ENCODE results near the gene RNF181. TPM values are rescaled to one million over a fixed set of nuclear protein-coding genes. Genes with fewer than 3 reads are reported as not detected.

RNF181 gene
- total RNA-seq = 100 to 1,000 TPM; 119 to 137 TPM
- polyA plus RNA-seq (ENCODE audit: insufficient read depth, low read depth, low replicate concordance) = 189 TPM
- long read RNA-seq, donor 1, transcript RNF181-204 (5 exons, 535 nt) = minor isoform, 6 of 63 reads
- long read RNA-seq, donor 1, transcript RNF181-201 (5 exons, 569 nt) = major isoform, 51 of 63 reads
- long read RNA-seq, donor 1, partial matches to known transcripts = 0 of 63 reads
- long read RNA-seq, donor 1, other reads (novel, unspliced or antisense) = 0 of 63 reads
- long read RNA-seq, donor 2, transcript RNF181-201 (5 exons, 569 nt) = major isoform, 36 of 38 reads
- long read RNA-seq, donor 2, partial matches to known transcripts = 0 of 38 reads
- long read RNA-seq, donor 2, other reads (novel, unspliced or antisense) = 0 of 38 reads

- H3K9me3 ChIP-seq = no peaks in the 10 kb centered on the region
- no peaks in the 10 kb centered on the region for H3K36me3 ChIP-seq (ENCODE audit: low read depth, missing control alignments)
- intact Hi-C loops (cut with DNase I; ENCODE audit: low total_unique reads) = no loop called here
- peak; percentile 99 for DNase-seq
- H3K4me3 ChIP-seq = peak within 1 kb of the TSS; percentile 85 to 97
- peak within 1 kb of the TSS; percentile 92 to 95 for H3K27ac ChIP-seq
- WGBS, 2 donors = 0 to 1% methylated on average over 25 to 40 of the region's 47 CpGs
- H3K4me1 ChIP-seq = peaks cover 29% of the 10 kb centered on the region
- no peaks in the 10 kb centered on the region for H3K27me3 ChIP-seq
- TF ChIP-seq POLR2A (IDR thresholded peaks at IDR 0.05) = peak; percentile 76
- TF ChIP-seq CTCF (IDR thresholded peaks at IDR 0.05) = peak in 1 of 3 experiments; percentile 3
Observed at GRCh38 chr2:85595301-85596025, at the start of gene RNF181. TSS of gene RNF181 (plus strand) at chr2:85595745. CDS start at chr2:85595764, 19 bp downstream.

DNA sequence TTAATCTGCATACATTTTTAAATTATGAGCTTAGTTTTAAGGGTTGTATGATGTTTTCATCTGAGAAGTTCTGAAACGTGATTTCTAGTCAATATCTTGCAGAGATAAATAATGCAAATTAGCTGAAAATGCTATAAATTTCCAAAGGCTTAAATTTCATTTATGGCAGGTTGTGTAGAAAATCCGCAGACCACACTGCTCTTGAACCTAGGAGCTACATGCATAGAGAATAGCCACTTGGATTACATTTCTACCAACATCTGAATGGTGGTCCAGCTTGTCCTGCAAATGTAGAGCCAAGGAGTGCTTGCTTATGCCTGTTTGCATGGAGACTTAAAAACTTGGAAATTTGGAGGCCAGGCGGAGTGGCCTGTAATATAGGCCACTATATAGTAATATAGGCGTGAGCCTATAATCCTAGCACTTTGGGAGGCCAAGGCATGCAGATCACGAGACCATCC is 49.7 kb upstream of the RNF181 start:
- Histone ChIP-seq H3K27ac (no peak overlapping the region), H3K4me3 (no peak overlapping the region), H3K4me1 (peaks cover 12% of the 10 kb centered on the region), H3K36me3 (ENCODE audit: low read depth, missing control alignments) (no peaks in the 10 kb centered on the region), H3K9me3 (no peaks in the 10 kb centered on the region), H3K27me3 (no peaks in the 10 kb centered on the region)
- TF ChIP-seq POLR2A (IDR thresholded peaks at IDR 0.05) = no peak
- no peak for TF ChIP-seq CTCF (IDR thresholded peaks at IDR 0.05)
- WGBS, 2 donors = 74 to 85% methylated on average over 5 of the region's 5 CpGs
- intact Hi-C loops (cut with DNase I; ENCODE audit: low total_unique reads) = no loop called here
- DNase-seq = no peak

DNA sequence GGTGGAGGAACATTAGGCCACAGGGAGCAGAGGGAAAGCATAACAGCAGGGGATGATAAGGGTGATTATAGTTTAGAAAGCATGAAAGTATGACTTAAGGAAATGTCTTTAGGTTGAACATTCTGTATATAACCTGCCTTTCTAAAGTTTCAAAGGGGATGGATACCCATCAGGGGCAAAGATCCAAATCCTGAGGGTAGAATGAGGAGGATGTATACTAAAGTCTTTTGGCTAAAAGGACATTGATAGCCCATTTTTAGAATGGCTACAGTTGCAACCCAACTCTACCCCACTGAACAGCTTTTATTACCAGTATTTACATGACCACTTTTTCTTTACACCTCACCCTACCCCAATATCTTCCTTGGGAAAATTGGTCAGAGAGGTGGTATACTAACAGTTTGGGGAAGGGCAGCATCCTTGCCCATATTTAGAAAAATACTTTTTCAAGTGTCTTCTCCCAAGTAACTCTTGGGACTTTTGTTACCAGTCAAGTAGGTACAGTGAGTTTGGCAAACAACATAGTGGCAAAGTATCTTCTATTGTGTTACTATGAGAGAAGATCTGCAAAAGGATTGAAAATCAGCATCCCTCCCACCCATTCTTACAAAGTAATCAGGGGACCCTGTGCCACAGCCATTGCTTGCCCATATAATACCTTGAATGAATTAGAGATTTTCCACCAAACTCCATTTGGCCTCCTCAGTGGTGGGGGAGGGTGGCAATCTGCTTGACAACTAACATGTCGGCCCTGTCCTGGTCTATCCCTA is 48.3 kb upstream of the RNF181 start:
- no peak for DNase-seq
- no peak for TF ChIP-seq POLR2A (IDR thresholded peaks at IDR 0.05)
- no peak for TF ChIP-seq CTCF (IDR thresholded peaks at IDR 0.05)
- no peaks in the 10 kb centered on the region for H3K36me3 ChIP-seq (ENCODE audit: low read depth, missing control alignments)
- no peaks in the 10 kb centered on the region for H3K27me3 ChIP-seq
- intact Hi-C loops (cut with DNase I; ENCODE audit: low total_unique reads) = no loop called here
- no peaks in the 10 kb centered on the region for H3K9me3 ChIP-seq
- no peak overlapping the region for H3K4me3 ChIP-seq
- 90 to 100% methylated on average over 1 of the region's 1 CpG for WGBS, 2 donors
- H3K4me1 ChIP-seq = peaks cover under 1% of the 10 kb centered on the region
- no peak overlapping the region for H3K27ac ChIP-seq

- H3K9me3 ChIP-seq = no peaks in the 10 kb centered on the region
- TF ChIP-seq POLR2A (IDR thresholded peaks at IDR 0.05) (no peak), CTCF (IDR thresholded peaks at IDR 0.05) (no peak)
- H3K27ac ChIP-seq = no peak overlapping the region
- H3K4me3 ChIP-seq = no peak overlapping the region
- DNase-seq = no peak
- WGBS, 2 donors = 76 to 77% methylated on average over 6 of the region's 6 CpGs
- no peaks in the 10 kb centered on the region for H3K27me3 ChIP-seq
- no peaks in the 10 kb centered on the region for H3K36me3 ChIP-seq (ENCODE audit: low read depth, missing control alignments)
- H3K4me1 ChIP-seq = no peaks in the 10 kb centered on the region
- intact Hi-C loops (cut with DNase I; ENCODE audit: low total_unique reads) = no loop called here
Observed at GRCh38 chr2:85547859-85548607, 47.5 kb upstream of the RNF181 start.

All from testis (tissue), 5 donors.